HepG2 (cell line): ENCODE data around the gene PSMB10. TPM values are rescaled to one million over a fixed set of nuclear protein-coding genes. Genes with fewer than 3 reads are reported as not detected.

Experiments used
- FOXO1 ChIP-seq: sonication (generic); formaldehyde crosslinking; IDR thresholded peaks from 2 replicates; pipeline ENCODE4 v1.4.0; 2020; ENCODE audit warnings: missing genetic modification reagents
- KLF11 ChIP-seq: IDR thresholded peaks from 2 replicates; pipeline ENCODE4 v1.6.1; 2016; ENCODE audit warnings: missing compliant biosample characterization
- MED1 ChIP-seq: sonication (generic); formaldehyde crosslinking; IDR thresholded peaks from 2 replicates; pipeline ENCODE4 v1.4.0; 2020; ENCODE audit warnings: missing genetic modification reagents
- MIXL1 ChIP-seq: IDR thresholded peaks from 2 replicates; pipeline ENCODE4 v1.6.1; 2016
- RCOR2 ChIP-seq: IDR thresholded peaks from 2 replicates; pipeline ENCODE4 v1.6.1; 2016; ENCODE audit warnings: missing biosample characterization, missing genetic modification reagents
- SIX1 ChIP-seq: sonication (generic); formaldehyde crosslinking; IDR thresholded peaks from 2 replicates; pipeline ENCODE4 v1.4.0; 2020; ENCODE audit warnings: missing genetic modification reagents, borderline replicate concordance
- TFDP1 ChIP-seq: IDR thresholded peaks from 2 replicates; pipeline ENCODE4 v1.6.1; 2016; ENCODE audit warnings: missing compliant biosample characterization, missing genetic modification reagents, borderline replicate concordance
- ZBTB42 ChIP-seq: sonication (generic); formaldehyde crosslinking; IDR thresholded peaks from 2 replicates; pipeline ENCODE4 v1.5.0; 2020; ENCODE audit warnings: mild to moderate bottlenecking, missing genetic modification reagents
- ZNF574 ChIP-seq: sonication (generic); formaldehyde crosslinking; IDR thresholded peaks from 2 replicates; pipeline ENCODE4 v1.4.0; 2020; ENCODE audit warnings: missing genetic modification reagents
- ZNF710 ChIP-seq: sonication (generic); formaldehyde crosslinking; IDR thresholded peaks from 2 replicates; pipeline ENCODE4 v1.5.0; 2020; ENCODE audit warnings: mild to moderate bottlenecking, missing genetic modification reagents, borderline replicate concordance
- polyA plus RNA-seq, 8 experiments: library from polyadenylated mRNA; depleted of rRNA in 3 of 8; stranded (reverse) in 7 of 8; unstranded in 1 of 8; fragments of >200 nt; fragmentation: Illumina TruSeq in 4 of 8; extraction: Trizol in 4 of 8; gene quantifications; 2 replicates each; pipeline versions ENCODE4 v1.2.1 to v1.2.3, GENCODE V29; 2011 to 2016; ENCODE audit warnings: low read depth in 4 of 8, missing spikeins in 1 of 8, mixed read lengths in 1 of 8; ENCODE audit not compliant: insufficient read depth in 1 of 8
- total RNA-seq, 5 experiments: library from RNA; depleted of rRNA; stranded (reverse); fragments of >200 nt; fragmentation: Illumina TruSeq; extraction: Trizol; gene quantifications; 2 replicates each; pipeline ENCODE4 v1.2.3, GENCODE V29; 2016; ENCODE audit warnings: low read depth in 1 of 5
- TF ChIP-seq, protein P1 (sequence below): sonication (generic); formaldehyde crosslinking; IDR thresholded peaks from 2 replicates; pipeline ENCODE4 v1.8.0; 2022; ENCODE audit warnings: mild to moderate bottlenecking, missing genetic modification reagents, borderline replicate concordance
- TF ChIP-seq, protein P2 (sequence below): sonication (generic); formaldehyde crosslinking; IDR thresholded peaks from 2 replicates; pipeline ENCODE4 v1.8.0; 2022; ENCODE audit warnings: mild to moderate bottlenecking, missing genetic modification reagents, moderate library complexity
- TF ChIP-seq, protein P3 (sequence below): IDR thresholded peaks from 2 replicates; pipeline ENCODE4 v1.6.1; 2018; ENCODE audit warnings: missing genetic modification reagents
- TF ChIP-seq, protein P4 (sequence below): sonication (generic); formaldehyde crosslinking; IDR thresholded peaks from 2 replicates; pipeline ENCODE4 v1.4.0; 2020; ENCODE audit warnings: mild to moderate bottlenecking, low read depth, missing genetic modification reagents
- TF ChIP-seq, protein P5 (sequence below): sonication (generic); formaldehyde crosslinking; IDR thresholded peaks from 2 replicates; pipeline ENCODE4 v1.5.0; 2020; ENCODE audit warnings: mild to moderate bottlenecking, missing genetic modification reagents

PSMB10 gene
- total and polyA plus RNA-seq, 2 of the 13 experiments (the other 11 are each of a cell fraction or from before 2014, with no cell fraction given) = 12.7 to 65.9 TPM

DNA sequence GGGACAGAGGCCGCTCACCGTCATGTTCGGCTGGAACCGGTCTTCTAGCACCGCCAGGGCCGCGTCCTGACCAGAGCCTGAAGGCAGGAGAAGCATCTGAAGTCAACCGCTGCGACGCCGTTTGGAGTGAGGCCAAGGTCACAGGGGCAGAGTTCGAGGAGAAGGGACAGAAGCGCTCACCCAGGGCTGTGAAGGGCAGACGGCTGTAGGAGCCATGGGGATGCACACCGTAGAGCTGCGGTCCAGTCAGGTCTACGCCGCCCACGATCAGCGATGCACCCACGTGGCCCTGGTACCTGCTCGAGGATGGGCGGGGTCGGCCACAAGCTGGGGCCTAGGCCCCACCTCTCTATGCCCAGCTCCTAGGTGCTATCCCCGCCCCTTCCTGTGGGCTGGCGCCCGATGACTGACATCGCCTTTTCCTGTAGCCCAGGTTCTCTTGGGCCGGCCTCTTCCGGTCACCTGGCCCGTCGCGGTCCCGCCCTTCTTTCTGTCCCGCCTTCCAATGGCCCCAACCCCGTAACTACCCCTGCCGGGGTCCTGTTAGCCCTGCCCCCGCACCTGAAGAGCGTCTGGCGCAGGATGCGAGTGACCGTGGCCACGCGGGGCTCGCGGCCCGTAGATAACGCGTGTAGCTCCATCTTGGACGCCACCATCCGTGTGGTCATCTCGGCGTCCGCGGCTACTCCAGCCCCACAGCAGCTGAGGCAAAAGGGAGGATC lies 1.1 kb downstream of the PSMB10 start (continued):
- TF ChIP-seq, protein P1, sequence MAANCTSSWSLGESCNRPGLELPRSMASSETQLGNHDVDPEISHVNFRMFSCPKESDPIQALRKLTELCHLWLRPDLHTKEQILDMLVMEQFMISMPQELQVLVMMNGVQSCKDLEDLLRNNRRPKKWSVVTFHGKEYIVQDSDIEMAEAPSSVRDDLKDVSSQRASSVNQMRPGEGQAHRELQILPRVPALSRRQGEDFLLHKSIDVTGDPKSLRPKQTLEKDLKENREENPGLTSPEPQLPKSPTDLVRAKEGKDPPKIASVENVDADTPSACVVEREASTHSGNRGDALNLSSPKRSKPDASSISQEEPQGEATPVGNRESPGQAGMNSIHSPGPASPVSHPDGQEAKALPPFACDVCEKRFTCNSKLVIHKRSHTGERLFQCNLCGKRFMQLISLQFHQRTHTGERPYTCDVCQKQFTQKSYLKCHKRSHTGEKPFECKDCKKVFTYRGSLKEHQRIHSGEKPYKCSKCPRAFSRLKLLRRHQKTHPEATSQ (CRISPR knock-in tag) = peak; percentile 86; the same call in 1 of the 2 replicates
- TF ChIP-seq TFDP1 (CRISPR knock-in tag) = peak; percentile 76; the same call in 1 of the 2 replicates
- TF ChIP-seq, protein P2, sequence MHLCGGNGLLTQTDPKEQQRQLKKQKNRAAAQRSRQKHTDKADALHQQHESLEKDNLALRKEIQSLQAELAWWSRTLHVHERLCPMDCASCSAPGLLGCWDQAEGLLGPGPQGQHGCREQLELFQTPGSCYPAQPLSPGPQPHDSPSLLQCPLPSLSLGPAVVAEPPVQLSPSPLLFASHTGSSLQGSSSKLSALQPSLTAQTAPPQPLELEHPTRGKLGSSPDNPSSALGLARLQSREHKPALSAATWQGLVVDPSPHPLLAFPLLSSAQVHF (CRISPR knock-in tag) = peak; percentile 38; the same call in 1 of the 2 replicates
- TF ChIP-seq, protein P3, sequence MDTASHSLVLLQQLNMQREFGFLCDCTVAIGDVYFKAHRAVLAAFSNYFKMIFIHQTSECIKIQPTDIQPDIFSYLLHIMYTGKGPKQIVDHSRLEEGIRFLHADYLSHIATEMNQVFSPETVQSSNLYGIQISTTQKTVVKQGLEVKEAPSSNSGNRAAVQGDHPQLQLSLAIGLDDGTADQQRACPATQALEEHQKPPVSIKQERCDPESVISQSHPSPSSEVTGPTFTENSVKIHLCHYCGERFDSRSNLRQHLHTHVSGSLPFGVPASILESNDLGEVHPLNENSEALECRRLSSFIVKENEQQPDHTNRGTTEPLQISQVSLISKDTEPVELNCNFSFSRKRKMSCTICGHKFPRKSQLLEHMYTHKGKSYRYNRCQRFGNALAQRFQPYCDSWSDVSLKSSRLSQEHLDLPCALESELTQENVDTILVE (CRISPR knock-in tag) = no peak; the same call in none of the 2 replicates
- no peak for TF ChIP-seq ZNF710 (CRISPR knock-in tag)
- TF ChIP-seq ZBTB42 (CRISPR knock-in tag) = peak; percentile 26; the same call in 1 of the 2 replicates
- TF ChIP-seq MIXL1 (CRISPR knock-in tag) = no peak
- TF ChIP-seq, protein P4, sequence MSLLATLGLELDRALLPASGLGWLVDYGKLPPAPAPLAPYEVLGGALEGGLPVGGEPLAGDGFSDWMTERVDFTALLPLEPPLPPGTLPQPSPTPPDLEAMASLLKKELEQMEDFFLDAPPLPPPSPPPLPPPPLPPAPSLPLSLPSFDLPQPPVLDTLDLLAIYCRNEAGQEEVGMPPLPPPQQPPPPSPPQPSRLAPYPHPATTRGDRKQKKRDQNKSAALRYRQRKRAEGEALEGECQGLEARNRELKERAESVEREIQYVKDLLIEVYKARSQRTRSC (CRISPR knock-in tag) = no peak; the same call in 1 of the 2 replicates
- peak; percentile 79 for TF ChIP-seq MED1 (CRISPR knock-in tag)
- TF ChIP-seq ZNF574 = peak; percentile 79
- no peak; the same call in none of the 2 replicates for TF ChIP-seq KLF11 (CRISPR knock-in tag)
- no peak for TF ChIP-seq SIX1 (CRISPR knock-in tag)
- 0 out of 2 replicates have a peak, but pooled peaks have one; percentile 67 for TF ChIP-seq RCOR2 (CRISPR knock-in tag)
- TF ChIP-seq FOXO1 (CRISPR knock-in tag) = no peak
- TF ChIP-seq, protein P5, sequence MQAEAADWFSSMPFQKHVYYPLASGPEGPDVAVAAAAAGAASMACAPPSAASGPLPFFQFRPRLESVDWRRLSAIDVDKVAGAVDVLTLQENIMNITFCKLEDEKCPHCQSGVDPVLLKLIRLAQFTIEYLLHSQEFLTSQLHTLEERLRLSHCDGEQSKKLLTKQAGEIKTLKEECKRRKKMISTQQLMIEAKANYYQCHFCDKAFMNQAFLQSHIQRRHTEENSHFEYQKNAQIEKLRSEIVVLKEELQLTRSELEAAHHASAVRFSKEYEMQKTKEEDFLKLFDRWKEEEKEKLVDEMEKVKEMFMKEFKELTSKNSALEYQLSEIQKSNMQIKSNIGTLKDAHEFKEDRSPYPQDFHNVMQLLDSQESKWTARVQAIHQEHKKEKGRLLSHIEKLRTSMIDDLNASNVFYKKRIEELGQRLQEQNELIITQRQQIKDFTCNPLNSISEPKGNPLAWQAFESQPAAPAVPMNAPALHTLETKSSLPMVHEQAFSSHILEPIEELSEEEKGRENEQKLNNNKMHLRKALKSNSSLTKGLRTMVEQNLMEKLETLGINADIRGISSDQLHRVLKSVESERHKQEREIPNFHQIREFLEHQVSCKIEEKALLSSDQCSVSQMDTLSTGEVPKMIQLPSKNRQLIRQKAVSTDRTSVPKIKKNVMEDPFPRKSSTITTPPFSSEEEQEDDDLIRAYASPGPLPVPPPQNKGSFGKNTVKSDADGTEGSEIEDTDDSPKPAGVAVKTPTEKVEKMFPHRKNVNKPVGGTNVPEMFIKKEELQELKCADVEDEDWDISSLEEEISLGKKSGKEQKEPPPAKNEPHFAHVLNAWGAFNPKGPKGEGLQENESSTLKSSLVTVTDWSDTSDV (CRISPR knock-in tag) = no peak
